Measurements from ENCODE around the gene PSMG4.

Gene PSMG4

GRCh38 chr6:3250231-3250675 lies 8.5 kb upstream of the PSMG4 start:
- DNase-seq (ENCODE audit: extremely low read depth in 1 of 2, low read depth in 1 of 2) = no peak

DNA sequence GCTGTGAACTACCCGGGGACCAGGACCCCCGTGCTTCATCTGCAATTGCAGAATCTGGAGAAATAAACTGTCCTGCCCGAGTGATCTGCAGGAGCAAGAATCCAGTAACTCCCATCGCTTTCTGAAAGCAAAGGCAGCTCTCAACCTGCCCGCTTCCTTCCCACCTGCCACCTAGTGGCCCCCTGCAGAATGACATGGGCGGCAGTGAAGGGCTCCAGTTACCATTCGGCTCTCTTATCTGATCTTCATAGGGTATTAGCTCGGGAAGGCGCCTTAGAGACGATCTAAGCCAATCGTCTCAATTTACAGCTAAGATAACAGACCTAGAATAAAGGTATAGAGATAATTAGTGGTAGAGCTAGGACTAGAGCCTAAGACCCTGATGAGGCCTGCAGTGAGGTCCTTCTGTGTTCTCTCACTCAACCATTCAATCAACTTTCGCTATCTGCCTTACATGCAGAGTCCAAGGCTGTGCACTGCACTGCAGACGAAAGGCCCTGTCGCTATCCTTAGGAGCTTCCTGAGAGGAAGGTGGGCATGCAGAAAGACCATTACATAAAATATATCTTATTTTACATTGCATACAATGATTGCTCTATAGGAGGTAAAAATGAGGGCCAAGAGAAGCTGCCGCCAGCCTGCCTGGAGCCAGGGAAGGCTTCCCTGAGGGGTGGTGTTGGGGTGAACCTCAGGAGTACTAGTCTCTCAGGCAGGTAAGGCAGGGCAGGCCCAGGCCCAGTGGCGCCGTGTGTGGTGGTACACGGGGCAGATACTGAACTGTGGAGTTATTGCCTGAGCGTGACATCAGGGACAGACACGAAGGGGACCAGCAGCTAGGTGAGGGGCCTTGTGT lies 7.1 kb upstream of the PSMG4 start:
- peak; percentile 48 to 56 for DNase-seq (ENCODE audit: extremely low read depth in 1 of 2, low read depth in 1 of 2)

DNA sequence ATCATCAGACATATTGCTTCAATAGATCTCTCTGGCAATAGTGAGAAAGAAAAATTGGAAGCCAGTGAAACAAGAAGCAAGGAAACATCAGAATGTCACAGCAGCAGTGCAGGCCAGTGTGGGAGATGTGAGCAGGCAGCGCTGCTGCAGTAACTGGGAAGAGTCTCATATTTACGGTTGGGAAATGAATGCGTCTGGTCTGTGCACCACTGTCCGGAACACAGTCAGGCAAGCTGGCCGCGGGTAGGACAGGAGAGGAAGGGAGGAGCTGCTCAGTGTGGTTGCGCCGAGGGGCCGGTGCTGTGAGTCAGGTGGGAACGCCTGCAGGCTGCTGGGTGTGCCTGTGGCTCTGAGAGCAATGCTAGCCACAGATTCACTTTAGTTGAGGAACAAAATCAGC lies 6.4 kb upstream of the PSMG4 start:
- no peak for DNase-seq (ENCODE audit: extremely low read depth in 1 of 2, low read depth in 1 of 2)

GRCh38 chr6:3252861-3253596 lies 5.7 kb upstream of the PSMG4 start:
- DNase-seq (ENCODE audit: extremely low read depth in 1 of 2, low read depth in 1 of 2) = no peak

GRCh38 chr6:3253597-3253961 lies 5.2 kb upstream of the PSMG4 start:
- DNase-seq (ENCODE audit: extremely low read depth in 1 of 2, low read depth in 1 of 2) = no peak

DNA sequence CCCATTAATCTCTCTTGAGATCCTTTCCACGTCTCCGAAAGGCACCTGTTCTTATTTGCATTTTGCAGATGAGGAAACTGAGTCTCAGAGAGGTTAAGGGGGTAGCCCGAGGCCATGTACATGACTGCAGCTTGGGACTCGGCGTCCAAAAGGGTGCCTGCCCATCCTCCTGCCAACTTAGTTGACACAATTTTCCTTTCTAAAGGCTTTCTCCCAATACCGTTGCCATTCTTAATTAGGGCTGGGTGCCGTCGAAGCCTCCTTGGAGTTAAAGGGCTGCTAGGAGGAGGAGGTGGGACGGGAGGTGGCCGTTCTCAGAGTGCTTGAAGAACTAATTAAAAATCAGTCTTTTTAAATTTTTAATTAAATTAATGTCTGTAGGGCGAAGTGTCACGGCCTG lies 546 bp upstream of the PSMG4 start:
- no peak for DNase-seq (ENCODE audit: extremely low read depth in 1 of 2, low read depth in 1 of 2)

DNA sequence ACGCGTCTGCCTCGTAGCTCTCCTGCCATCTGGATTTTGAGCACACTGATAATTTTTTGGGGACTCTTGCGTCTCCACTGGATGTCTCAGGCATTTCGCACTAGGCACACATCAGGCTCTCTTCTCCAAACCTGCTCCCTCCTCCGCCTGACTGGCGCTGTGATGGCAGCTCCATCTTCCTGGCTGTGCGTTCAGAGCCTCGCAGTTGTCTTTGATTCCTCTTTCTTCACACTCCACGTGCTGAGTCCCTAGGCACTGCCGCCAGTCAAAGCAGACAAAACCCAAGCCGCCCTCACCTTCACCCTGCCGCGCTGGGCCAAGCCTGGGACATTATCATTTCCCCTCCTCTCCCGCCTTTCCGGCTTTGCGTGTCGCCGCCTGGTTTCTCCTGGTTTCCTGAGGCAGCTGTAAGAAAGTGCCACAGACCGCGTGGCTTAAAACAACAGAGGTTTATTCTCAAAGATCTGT lies 778 bp downstream of the PSMG4 start:
- peak in 1 of 2 donors; percentile 11 for DNase-seq (ENCODE audit: extremely low read depth in 1 of 2, low read depth in 1 of 2)

- DNase-seq (ENCODE audit: extremely low read depth in 1 of 2, low read depth in 1 of 2) = no peak
These were observed 1.5 kb downstream of the PSMG4 start for GRCh38 chr6:3260296-3260695.

DNA sequence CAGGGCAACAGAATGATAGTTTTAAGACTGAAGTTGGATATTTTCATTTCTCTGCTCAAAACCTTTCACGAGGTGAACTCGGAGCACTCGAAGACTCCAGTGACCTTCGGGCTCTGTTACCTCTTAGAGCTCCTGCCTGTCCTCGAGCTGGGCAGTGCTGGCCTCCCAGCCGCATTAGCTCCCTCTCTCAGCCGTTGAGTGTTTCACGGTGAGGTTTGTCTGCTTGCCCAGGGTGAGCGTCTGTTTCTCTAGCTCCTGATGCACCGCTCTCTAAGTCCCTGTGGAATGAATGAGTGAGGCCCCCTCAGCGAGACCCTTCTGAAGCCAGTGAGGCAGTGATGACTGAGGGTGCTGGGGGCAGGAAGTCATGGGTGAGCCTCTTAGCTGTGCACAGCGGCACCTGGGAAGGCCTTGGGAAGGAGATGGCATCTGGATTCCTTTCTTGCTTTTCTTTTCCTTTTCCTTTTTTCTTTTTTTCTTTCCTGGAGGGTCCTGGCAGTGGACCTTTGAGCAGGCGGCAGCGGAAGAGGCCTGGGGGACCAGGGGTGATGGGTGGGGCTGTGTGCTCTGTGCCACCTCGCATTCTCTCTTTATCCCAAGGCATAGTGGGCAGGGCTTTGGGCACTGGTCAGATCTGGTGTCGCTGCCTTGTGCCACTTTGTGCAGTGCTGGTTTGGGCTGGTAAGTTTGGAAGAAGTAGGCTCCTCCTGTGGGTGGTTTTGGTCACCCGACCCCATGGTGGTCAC lies 2.2 kb downstream of the PSMG4 start:
- DNase-seq (ENCODE audit: extremely low read depth in 1 of 2, low read depth in 1 of 2) = no peak

GRCh38 chr6:3261518-3261820 lies 2.7 kb downstream of the PSMG4 start:
- no peak for DNase-seq (ENCODE audit: extremely low read depth in 1 of 2, low read depth in 1 of 2)

GRCh38 chr6:3261921-3262320 lies 3.2 kb downstream of the PSMG4 start:
- DNase-seq (ENCODE audit: extremely low read depth in 1 of 2, low read depth in 1 of 2) = no peak

DNA sequence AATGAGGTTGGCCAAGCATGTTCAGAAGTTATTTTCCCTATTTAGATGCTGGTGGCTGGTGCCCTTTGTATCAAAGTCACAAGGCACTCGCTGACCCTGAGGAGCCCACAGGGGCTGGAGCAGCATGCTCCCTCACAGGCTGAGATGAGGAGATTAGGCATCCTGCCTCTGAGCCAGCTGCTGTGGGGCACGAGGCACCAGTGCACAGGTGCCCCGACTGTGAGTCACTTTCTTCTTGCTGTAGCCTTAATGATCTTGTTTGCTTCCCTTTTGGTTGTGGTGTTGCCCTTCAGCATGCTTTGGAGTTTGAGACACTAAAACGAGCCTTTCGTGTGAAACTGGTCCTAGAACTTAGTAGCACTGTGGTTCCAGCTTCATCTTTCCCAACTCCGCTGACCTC lies 4.3 kb downstream of the PSMG4 start:
- DNase-seq (ENCODE audit: extremely low read depth in 1 of 2, low read depth in 1 of 2) = no peak

DNA sequence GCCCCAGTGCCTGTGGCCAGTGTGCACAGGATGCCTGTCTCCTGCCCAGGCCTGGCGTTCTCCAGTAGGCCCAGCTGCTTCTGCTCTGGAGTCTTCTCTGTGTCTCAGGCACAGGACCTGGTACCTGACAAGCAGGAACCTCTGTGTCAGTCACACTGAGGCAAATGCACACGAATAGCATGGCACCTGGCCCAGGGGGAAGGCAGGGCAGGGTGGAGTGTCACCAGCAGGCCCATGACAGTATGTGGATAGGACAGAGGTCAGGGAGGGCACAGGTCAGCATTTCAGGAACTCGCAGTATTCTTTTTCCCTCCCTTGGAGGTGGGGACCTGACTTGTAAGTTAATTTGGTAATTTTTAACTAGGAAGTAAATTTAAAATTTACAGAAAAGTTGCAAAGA lies 5.6 kb downstream of the PSMG4 start:
- no peak for DNase-seq (ENCODE audit: extremely low read depth in 1 of 2, low read depth in 1 of 2)

GRCh38 chr6:3265671-3266070 lies 6.9 kb downstream of the PSMG4 start:
- DNase-seq (ENCODE audit: extremely low read depth in 1 of 2, low read depth in 1 of 2) = no peak

DNA sequence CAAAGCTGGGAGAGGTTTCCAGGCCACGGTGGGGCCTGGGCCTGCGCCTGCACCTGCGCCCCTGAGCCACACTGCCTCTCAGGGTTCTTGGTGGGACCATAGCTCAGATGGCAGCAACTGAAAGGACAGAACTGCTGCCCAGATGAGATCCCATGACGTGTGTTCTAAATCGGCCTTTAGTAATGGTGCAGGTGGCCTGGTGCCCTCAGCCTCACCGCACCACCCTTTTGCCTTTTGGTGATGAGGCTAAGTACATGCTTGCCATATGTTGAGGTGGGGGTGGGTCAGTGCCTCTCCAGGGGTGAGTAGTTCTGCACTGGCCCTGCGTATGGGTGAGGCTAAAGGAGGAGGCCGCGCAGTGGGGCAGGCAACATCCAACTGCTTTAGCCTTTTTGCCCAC lies 7.4 kb downstream of the PSMG4 start:
- no peak for DNase-seq (ENCODE audit: extremely low read depth in 1 of 2, low read depth in 1 of 2)

- no peak for DNase-seq (ENCODE audit: extremely low read depth in 1 of 2, low read depth in 1 of 2)
These were observed 8.4 kb downstream of the PSMG4 start for GRCh38 chr6:3267162-3267561.

DNA sequence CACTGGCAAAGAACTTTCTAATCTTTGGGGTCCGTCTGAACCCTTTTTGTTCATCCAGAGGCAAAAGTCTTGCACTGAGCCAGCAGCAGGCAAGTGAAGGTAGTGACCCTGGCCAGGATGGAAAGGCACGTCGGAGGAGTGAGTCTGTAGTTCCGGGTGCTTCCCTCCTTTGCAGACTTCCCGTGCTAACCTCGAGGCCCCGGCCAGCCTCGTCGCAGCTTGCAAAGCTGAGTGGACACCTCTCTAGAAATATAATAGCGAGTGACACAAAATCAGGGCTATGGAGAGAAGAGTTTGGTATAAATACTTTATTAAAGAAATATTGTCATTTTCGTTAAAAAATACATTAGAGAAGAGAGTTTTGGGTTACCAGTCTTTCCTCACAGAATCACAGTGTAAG lies 9.9 kb downstream of the PSMG4 start:
- no peak for DNase-seq (ENCODE audit: extremely low read depth in 1 of 2, low read depth in 1 of 2)

DNA sequence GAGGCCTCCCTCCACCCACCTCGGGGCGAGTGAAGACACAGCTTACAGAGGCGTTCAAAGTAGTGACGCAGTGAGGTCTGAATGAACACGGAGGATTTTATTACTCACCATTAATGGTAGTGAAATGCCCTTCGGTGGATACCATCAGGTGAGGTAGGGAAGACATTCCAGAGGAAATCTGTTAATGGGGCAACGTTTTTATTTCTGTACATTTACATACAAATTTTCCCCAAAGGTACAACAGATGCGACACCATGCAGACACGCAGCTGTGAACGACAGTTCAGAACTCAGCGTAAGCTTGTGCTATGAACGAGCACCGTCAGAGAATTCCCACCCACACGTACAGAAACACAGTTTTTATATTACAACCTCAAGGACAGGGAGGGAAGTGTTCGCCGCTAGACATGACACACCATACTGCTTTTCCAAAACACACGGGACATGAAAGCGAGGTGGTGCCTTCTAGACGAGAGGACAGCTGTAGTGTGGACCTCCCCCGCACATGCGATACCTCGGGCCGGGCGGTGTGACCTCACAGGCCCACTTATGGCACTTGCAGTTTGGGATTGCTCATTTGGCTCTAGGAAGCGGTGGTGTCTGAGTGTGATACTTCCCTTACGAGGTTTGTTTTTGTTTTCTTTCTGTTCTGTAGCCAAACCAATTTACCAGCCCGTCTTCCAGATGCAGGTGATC lies 10.7 kb downstream of the PSMG4 start:
- no peak for DNase-seq (ENCODE audit: extremely low read depth in 1 of 2, low read depth in 1 of 2)

DNA sequence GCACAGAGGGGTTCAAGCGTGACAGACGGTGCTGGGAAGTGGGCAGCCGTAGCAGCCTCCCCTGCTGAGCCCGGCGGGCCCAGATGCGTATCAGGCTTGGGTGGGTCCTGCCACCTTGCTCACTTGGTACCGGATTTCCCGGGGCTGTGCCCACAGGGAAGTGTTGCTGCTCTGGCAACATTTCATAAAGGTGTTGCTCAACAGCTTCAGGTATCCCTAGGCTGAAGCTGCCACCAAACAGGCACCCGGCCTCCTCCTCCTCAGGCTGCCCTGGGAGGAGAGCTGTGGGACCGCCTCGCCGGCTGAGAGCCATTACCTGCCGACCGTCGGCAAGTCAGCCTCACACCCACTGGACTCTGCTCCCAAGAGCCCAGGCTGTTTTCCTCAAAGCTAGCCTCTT lies 11.5 kb downstream of the PSMG4 start:
- DNase-seq (ENCODE audit: extremely low read depth in 1 of 2, low read depth in 1 of 2) = no peak

DNA sequence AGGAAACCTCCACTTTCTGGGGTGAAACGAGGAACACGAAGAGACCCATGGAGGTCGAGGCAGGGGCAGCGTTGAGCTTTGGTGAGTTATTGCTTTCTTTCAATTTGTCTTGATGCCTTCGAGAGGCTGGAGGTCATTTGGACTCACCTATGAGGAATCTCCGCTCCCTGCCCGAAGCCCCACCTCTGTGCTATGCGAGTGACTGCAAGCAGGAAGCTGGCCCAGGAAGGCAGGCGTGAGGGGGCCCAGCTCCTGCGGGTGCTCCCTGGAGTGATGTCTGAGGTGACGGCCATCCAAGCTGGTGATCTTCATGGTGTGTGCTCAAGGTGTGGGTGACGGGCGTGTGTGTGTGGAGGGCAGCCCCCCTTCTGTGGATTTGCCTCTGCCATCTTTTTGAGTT lies 13.0 kb downstream of the PSMG4 start:
- DNase-seq (ENCODE audit: extremely low read depth in 1 of 2, low read depth in 1 of 2) = no peak

DNA sequence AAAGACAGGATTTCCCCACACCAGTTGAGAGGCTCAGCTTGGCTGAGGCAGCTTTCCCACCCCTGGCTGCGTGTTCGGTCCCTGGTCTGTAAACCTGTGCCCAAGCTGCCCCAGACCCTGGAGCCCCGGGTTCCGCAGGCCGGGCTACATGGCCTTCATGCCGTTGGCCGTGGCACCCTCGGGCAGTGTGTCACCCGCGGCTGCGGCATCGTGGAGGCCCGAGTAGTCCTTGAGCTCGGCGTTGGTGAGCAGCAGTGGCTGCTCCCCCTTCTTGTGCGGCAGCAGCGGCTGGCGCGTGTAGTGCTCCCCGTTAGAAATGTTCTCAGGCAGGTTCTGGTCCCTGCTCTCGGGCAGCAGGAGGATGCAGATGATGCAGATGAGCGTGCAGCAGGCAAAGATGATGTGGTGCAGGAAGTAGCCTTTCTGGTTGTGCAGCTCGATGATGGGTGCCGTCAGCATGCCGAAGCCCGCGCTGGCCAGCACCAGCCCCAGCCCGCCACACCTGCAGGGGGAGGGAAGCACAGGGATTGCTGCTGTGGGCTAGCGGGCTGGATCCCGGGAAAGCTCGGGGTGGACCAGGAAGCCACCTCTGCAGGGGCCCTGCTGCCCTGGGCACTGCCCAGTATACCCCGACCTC lies 14.3 kb downstream of the PSMG4 start:
- no peak for DNase-seq (ENCODE audit: extremely low read depth in 1 of 2, low read depth in 1 of 2)

All from stimulated activated CD8-positive, alpha-beta memory T cell treated with anti-CD3 and anti-CD28 coated beads, Interleukin-7, amount 100 ng/mL, for 48 hours (primary cell).